Measurements from ENCODE around the gene CCDC172.

The CCDC172 gene

DNA sequence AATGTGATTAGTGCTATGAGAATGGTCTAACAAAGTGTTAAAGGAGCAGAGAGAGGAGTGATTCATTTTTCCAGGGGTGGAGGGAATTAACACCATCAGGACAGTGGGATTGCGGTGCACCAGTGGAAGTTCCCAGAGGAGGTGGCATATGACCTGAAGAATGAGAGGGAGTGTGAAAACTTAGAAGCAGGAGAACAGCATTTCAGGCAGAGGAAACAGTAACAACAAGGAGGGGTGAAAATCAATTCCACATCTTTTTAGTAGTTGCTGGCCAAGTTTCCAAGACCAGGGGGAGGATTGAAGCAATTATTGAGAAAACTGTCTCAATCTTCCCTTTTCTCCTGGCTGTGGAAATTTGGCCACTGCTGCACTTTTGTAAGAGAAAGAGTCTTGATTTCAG lies 23.7 kb upstream of the CCDC172 start:
- TF ChIP-seq, protein P1, sequence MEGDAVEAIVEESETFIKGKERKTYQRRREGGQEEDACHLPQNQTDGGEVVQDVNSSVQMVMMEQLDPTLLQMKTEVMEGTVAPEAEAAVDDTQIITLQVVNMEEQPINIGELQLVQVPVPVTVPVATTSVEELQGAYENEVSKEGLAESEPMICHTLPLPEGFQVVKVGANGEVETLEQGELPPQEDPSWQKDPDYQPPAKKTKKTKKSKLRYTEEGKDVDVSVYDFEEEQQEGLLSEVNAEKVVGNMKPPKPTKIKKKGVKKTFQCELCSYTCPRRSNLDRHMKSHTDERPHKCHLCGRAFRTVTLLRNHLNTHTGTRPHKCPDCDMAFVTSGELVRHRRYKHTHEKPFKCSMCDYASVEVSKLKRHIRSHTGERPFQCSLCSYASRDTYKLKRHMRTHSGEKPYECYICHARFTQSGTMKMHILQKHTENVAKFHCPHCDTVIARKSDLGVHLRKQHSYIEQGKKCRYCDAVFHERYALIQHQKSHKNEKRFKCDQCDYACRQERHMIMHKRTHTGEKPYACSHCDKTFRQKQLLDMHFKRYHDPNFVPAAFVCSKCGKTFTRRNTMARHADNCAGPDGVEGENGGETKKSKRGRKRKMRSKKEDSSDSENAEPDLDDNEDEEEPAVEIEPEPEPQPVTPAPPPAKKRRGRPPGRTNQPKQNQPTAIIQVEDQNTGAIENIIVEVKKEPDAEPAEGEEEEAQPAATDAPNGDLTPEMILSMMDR (IDR thresholded peaks at IDR 0.05) = no peak
- Histone ChIP-seq H3K9me3 (ENCODE audit: control insufficient read depth, low read length) (no peaks in the 10 kb centered on the region), H3K27ac (no peak overlapping the region), H2AFZ (no peak overlapping the region), H3K36me3 (ENCODE audit: control insufficient read depth, insufficient read depth, low read length) (no peaks in the 10 kb centered on the region), H3K4me2 (ENCODE audit: low read length) (no peak overlapping the region), H3K27me3 (ENCODE audit: control insufficient read depth, insufficient read depth, low read length) (no peaks in the 10 kb centered on the region), H3K9ac (no peak overlapping the region), H3K79me2 (no peaks in the 10 kb centered on the region), H3K4me3 (ENCODE audit: low read depth, low read length) (no peak overlapping the region), H3K4me1 (no peaks in the 10 kb centered on the region)

DNA sequence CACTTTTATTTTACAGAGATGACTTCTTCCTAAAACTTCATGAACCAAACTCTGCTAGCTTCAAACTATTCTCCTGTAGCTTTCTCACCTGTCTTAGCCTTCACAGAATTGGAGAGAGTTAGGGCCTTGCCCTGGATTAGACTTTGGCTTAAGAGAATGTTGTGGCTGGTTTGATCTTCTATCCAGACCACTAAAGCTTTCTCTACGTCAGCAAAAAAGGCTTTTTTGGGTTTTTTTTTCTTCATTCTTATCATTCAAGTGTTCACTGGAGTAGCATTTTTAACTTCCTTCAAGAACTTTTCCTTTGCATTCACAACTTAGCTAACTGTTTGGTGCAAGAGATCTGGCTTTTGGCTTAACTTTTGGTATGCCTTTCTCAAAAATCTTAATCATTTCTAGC lies 19.3 kb upstream of the CCDC172 start:
- Histone ChIP-seq H3K9me3 (ENCODE audit: control insufficient read depth, low read length) (no peaks in the 10 kb centered on the region), H2AFZ (no peak overlapping the region), H3K4me3 (ENCODE audit: low read depth, low read length) (no peak overlapping the region), H3K4me1 (no peaks in the 10 kb centered on the region), H3K4me2 (ENCODE audit: low read length) (no peak overlapping the region), H3K27me3 (ENCODE audit: control insufficient read depth, insufficient read depth, low read length) (no peaks in the 10 kb centered on the region), H3K9ac (no peak overlapping the region), H3K27ac (no peak overlapping the region), H3K79me2 (no peaks in the 10 kb centered on the region), H3K36me3 (ENCODE audit: control insufficient read depth, insufficient read depth, low read length) (no peaks in the 10 kb centered on the region)
- TF ChIP-seq, protein P1 (IDR thresholded peaks at IDR 0.05) = no peak

DNA sequence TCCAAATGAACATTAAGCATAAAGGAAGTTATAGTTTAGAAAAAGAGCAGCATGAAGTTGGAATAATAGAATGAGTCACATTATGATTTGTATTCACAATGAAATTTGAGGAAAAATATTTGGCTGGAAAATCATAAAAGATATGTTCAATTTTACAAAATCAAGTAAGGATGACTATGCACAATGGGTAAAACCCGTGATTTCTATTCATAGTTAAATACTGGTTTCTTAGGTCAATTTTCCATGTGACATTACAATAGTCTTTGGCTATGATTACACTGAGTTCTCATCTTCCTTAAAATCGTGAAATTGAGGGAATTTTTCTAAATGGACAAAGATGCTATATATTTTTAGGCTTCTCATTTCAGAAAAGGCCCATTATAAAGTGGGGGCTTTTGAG lies 17.4 kb upstream of the CCDC172 start:
- Histone ChIP-seq H3K27me3 (ENCODE audit: control insufficient read depth, insufficient read depth, low read length) (no peaks in the 10 kb centered on the region), H3K9ac (no peak overlapping the region), H3K4me1 (no peaks in the 10 kb centered on the region), H3K4me2 (ENCODE audit: low read length) (no peak overlapping the region), H3K36me3 (ENCODE audit: control insufficient read depth, insufficient read depth, low read length) (no peaks in the 10 kb centered on the region), H3K4me3 (ENCODE audit: low read depth, low read length) (no peak overlapping the region), H3K9me3 (ENCODE audit: control insufficient read depth, low read length) (no peaks in the 10 kb centered on the region), H2AFZ (no peak overlapping the region), H3K79me2 (no peaks in the 10 kb centered on the region), H3K27ac (no peak overlapping the region)
- TF ChIP-seq, protein P1 (IDR thresholded peaks at IDR 0.05) = no peak

DNA sequence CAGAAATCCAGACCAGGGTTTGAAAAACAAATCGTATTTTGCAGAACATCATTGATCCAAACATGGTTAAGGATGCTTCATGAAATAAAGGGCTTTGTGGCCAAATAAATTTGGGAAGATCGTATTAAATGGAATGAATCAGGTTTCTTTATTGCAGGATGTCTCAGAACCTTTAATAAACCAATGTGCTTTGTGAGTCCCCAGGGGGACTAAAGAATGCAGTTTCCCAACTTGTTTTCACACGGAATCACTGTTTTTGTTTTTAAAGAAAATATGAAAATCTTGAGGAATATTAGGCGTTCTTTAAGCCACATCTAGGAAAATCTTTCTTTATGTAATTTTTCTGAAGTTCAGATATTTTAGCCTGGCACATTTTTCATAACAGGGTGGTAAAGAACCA lies 16.8 kb upstream of the CCDC172 start:
- H3K4me2 ChIP-seq (ENCODE audit: low read length) = no peak overlapping the region
- no peaks in the 10 kb centered on the region for H3K4me1 ChIP-seq
- H3K27ac ChIP-seq = no peak overlapping the region
- H3K79me2 ChIP-seq = no peaks in the 10 kb centered on the region
- no peak overlapping the region for H3K4me3 ChIP-seq (ENCODE audit: low read depth, low read length)
- H3K9me3 ChIP-seq (ENCODE audit: control insufficient read depth, low read length) = no peaks in the 10 kb centered on the region
- H3K9ac ChIP-seq = no peak overlapping the region
- H3K27me3 ChIP-seq (ENCODE audit: control insufficient read depth, insufficient read depth, low read length) = no peaks in the 10 kb centered on the region
- TF ChIP-seq, protein P1 (IDR thresholded peaks at IDR 0.05) = no peak
- H3K36me3 ChIP-seq (ENCODE audit: control insufficient read depth, insufficient read depth, low read length) = no peaks in the 10 kb centered on the region
- H2AFZ ChIP-seq = no peak overlapping the region

DNA sequence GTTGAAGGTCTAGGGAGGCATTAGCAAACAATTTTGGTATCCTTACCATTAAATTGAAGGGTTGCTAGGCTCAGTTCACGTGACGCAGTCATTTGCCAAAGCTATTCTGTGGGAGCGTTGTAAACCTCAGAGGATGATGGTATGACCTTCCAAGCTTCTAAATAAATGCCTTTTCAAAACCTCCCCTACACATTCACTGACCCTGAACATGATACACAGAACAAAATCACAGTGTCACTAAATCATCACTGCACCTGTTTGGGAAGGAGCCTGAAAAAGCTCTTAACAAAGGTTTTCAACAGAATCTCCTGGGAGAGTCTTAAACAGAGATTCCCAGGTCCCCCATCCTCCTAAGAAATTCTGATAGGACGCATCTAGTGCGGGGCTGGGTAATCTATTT lies 13.2 kb upstream of the CCDC172 start:
- Histone ChIP-seq H3K9ac (no peak overlapping the region), H2AFZ (no peak overlapping the region), H3K9me3 (ENCODE audit: control insufficient read depth, low read length) (no peaks in the 10 kb centered on the region), H3K79me2 (no peaks in the 10 kb centered on the region), H3K27me3 (ENCODE audit: control insufficient read depth, insufficient read depth, low read length) (no peaks in the 10 kb centered on the region), H3K4me3 (ENCODE audit: low read depth, low read length) (no peak overlapping the region), H3K36me3 (ENCODE audit: control insufficient read depth, insufficient read depth, low read length) (no peaks in the 10 kb centered on the region), H3K4me1 (no peaks in the 10 kb centered on the region), H3K4me2 (ENCODE audit: low read length) (no peak overlapping the region), H3K27ac (no peak overlapping the region)
- TF ChIP-seq, protein P1 (IDR thresholded peaks at IDR 0.05) = no peak

Data from parathyroid adenoma (tissue), 2 donors.